ENCODE results near the gene ZC3H12C.

GRCh38 chr11:110069158-110069737 is 23.9 kb upstream of the ZC3H12C start:
- TF ChIP-seq LRRFIP1 (CRISPR knock-in tag; conservative IDR thresholded peaks at IDR 0.05) = no peak
- no peak for TF ChIP-seq ZNF781 (CRISPR knock-in tag; IDR thresholded peaks at IDR 0.05; ENCODE audit: borderline replicate concordance, not compliant biosample characterization)
- no peak for TF ChIP-seq EZH2 (conservative IDR thresholded peaks at IDR 0.05; ENCODE audit: low read depth, low read length)
- TF ChIP-seq POLR2A (IDR thresholded peaks at IDR 0.05; ENCODE audit: insufficient read depth in 1 of 2, low read depth in 2 of 2, low read length in 2 of 2) = no peak
- no peak for TF ChIP-seq BRCA1 (CRISPR knock-in tag; IDR thresholded peaks at IDR 0.05)
- TF ChIP-seq CTCF (CRISPR knock-in tag; IDR thresholded peaks at IDR 0.05) = no peak
- TF ChIP-seq TCF12 (IDR thresholded peaks at IDR 0.05) = no peak
- TF ChIP-seq TCF12 (CRISPR knock-in tag; IDR thresholded peaks at IDR 0.05) = no peak
- TF ChIP-seq MTF2 (CRISPR knock-in tag; IDR thresholded peaks at IDR 0.05; ENCODE audit: borderline replicate concordance) = no peak
- no peak for TF ChIP-seq LCORL (IDR thresholded peaks at IDR 0.05)
- TF ChIP-seq LCORL (CRISPR knock-in tag; IDR thresholded peaks at IDR 0.05) = no peak
- TF ChIP-seq ELF1 (CRISPR knock-in tag; IDR thresholded peaks at IDR 0.05) = no peak
